Activated T-cell treated with anti-CD3 and anti-CD28 coated beads for 24 hours (primary cell): ENCODE measurements around the gene FNIP2.
"Not testable (repeated sequence)": the region's sequence is repeated elsewhere in the genome, so short reads cannot be mapped to it uniquely, and the experiment has no call there.

Source experiments
- DNase-seq: peaks from one replicate; pipeline ENCODE4 v3.0.0-alpha.2; 2020; ENCODE audit warnings: low read depth

Gene FNIP2

GRCh38 chr4:158814636-158815330 lies 46.0 kb downstream of the FNIP2 start:
- no peak for DNase-seq

GRCh38 chr4:158816955-158817354 lies 48.1 kb downstream of the FNIP2 start:
- no peak for DNase-seq

GRCh38 chr4:158817562-158818296 lies 48.9 kb downstream of the FNIP2 start:
- no peak for DNase-seq

- DNase-seq, result no peak
These were observed 49.8 kb downstream of the FNIP2 start for GRCh38 chr4:158818560-158819140.

GRCh38 chr4:158819942-158820786 lies 51.3 kb downstream of the FNIP2 start:
- no peak for DNase-seq

GRCh38 chr4:158821228-158821971 lies 52.6 kb downstream of the FNIP2 start:
- DNase-seq, result no peak

- no peak for DNase-seq
These were observed 53.5 kb downstream of the FNIP2 start for GRCh38 chr4:158822348-158822747.

GRCh38 chr4:158823461-158823873 lies 54.6 kb downstream of the FNIP2 start:
- no peak for DNase-seq

- DNase-seq, result no peak
These were observed 55.8 kb downstream of the FNIP2 start for GRCh38 chr4:158824425-158825274.

- no peak for DNase-seq
These were observed 56.7 kb downstream of the FNIP2 start for GRCh38 chr4:158825433-158826036.

- DNase-seq, result no peak
These were observed 57.2 kb downstream of the FNIP2 start for GRCh38 chr4:158826057-158826456.

- DNase-seq, result no peak
These were observed 58.1 kb downstream of the FNIP2 start for GRCh38 chr4:158826882-158827281.

GRCh38 chr4:158827543-158827981 lies 58.7 kb downstream of the FNIP2 start:
- no peak for DNase-seq

GRCh38 chr4:158828151-158828550 lies 59.3 kb downstream of the FNIP2 start:
- DNase-seq, result not testable (repeated sequence)

- DNase-seq, result no peak
These were observed 60.4 kb downstream of the FNIP2 start for GRCh38 chr4:158829254-158829653.

GRCh38 chr4:158833602-158834001 lies 64.8 kb downstream of the FNIP2 start:
- DNase-seq, result no peak

GRCh38 chr4:158835226-158836001 lies 66.6 kb downstream of the FNIP2 start:
- DNase-seq, result no peak

GRCh38 chr4:158836002-158836369 lies 67.2 kb downstream of the FNIP2 start:
- DNase-seq, result no peak

- DNase-seq, result no peak
These were observed 68.1 kb downstream of the FNIP2 start for GRCh38 chr4:158836828-158837449.
